Measurements from ENCODE around the gene GOLGA2. TPM values are rescaled to one million over a fixed set of nuclear protein-coding genes. Genes with fewer than 3 reads are reported as not detected.

Gene GOLGA2
- total and polyA plus RNA-seq, 8 donors, result 37.9 to 105 (median 59.3) TPM

- H3K36me3 ChIP-seq, result no peaks in the 10 kb centered on the region
- FAIRE-seq, result peak; percentile 13
- intact Hi-C loops (cut with DNase I), result no loop called here
- WGBS, 2 donors, result 9 to 10% methylated on average over 47 of the region's 47 CpGs
- H3K9me3 ChIP-seq, result no peaks in the 10 kb centered on the region
- H3K4me1 ChIP-seq, result peaks cover 15 to 23% (median 20%) of the 10 kb centered on the region in 3 donors
- peak overlapping the region in 2 of 4 donors; percentile 34 to 47 for H3K27ac ChIP-seq
- peak; percentile 89 to 94 (median 92) for ATAC-seq
- peak overlapping the region in 3 of 4 donors; percentile 10 to 45 (median 17) for H3K4me3 ChIP-seq
- TF ChIP-seq CTCF (IDR thresholded peaks at IDR 0.05), result peak in 1 of 4 donors; percentile 8
- peak; percentile 94 to 99 (median 98) for DNase-seq
- H3K27me3 ChIP-seq, result no peaks in the 10 kb centered on the region
Measured at GRCh38 chr9:128218518-128219389, 57.1 kb downstream of the GOLGA2 start.

DNA sequence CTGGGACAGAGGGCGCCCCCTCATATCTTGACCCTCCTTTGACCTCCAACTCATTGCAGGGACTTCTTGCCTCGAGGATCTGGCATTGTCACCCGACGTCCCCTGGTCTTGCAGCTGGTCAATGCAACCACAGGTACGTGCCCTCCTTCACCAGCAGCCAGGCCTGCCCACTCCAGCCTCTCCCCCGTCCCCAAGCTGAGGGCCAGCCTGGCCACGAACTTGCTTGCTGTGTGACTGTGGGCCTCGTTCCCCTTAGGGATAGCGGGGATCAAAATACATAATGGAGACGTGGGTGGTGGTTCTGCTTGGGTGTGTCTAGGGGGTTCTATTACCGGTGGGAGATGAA lies 57.7 kb downstream of the GOLGA2 start:
- peak overlapping the region in 3 of 4 donors; percentile 10 to 45 (median 17) for H3K4me3 ChIP-seq
- peaks cover 16 to 23% (median 20%) of the 10 kb centered on the region in 3 donors for H3K4me1 ChIP-seq
- intact Hi-C loops (cut with DNase I), result no loop called here
- peak overlapping the region in 2 of 4 donors; percentile 34 to 47 for H3K27ac ChIP-seq
- WGBS, 2 donors, result 52 to 53% methylated on average over 11 of the region's 11 CpGs
- no peaks in the 10 kb centered on the region for H3K9me3 ChIP-seq
- FAIRE-seq (no peak), ATAC-seq (peak in 1 of 4 donors; percentile 0), DNase-seq (peak in 2 of 6 donors; percentile 56 to 57)
- no peak for TF ChIP-seq CTCF (IDR thresholded peaks at IDR 0.05)
- H3K36me3 ChIP-seq, result no peaks in the 10 kb centered on the region
- H3K27me3 ChIP-seq, result no peaks in the 10 kb centered on the region

DNA sequence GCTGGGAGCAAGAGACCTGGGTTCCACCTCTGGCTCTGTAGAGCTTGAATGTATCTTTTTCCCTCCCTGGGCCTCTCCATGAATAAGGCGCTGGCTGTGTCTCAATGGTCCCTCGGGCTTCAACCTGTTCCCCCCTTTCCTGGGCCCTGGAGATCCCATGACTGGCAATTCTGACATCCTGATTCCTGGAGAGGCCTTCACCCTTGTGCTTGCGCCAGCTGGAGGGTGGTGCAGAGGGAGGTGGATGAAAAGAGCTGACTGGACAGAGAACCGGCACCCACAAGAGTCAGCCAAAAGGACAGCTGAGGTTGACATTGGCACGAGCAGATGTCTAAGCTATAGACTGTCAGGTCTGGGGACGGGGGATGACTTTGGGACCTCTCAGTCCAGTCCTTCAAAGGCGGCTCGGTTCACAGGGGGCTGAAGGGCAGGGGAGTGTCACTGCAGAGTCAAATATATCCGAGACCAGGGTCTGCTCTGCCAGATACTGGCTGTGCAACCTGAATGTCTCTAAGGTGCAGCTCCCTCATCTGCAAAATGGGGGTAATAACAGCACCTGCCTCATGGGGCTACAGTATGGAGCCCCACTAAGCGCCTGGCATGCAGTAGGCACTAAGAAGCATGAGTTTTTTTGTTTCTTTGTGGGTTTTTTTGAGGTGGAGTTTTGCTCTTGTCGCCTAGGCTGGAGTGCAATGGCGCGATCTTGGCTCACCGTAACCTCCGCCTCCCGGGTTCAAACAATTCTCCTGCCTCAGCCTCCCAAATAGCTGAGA lies 58.8 kb downstream of the GOLGA2 start:
- H3K36me3 ChIP-seq, result no peaks in the 10 kb centered on the region
- intact Hi-C loops (cut with DNase I), result no loop called here
- DNase-seq (peak in 2 of 6 donors; percentile 22 to 45), FAIRE-seq (no peak), ATAC-seq (no peak)
- 81 to 87% methylated on average over 16 of the region's 16 CpGs for WGBS, 2 donors
- TF ChIP-seq CTCF (IDR thresholded peaks at IDR 0.05), result no peak
- no peaks in the 10 kb centered on the region for H3K27me3 ChIP-seq
- H3K4me1 ChIP-seq, result peaks cover 16 to 28% (median 20%) of the 10 kb centered on the region in 3 donors
- H3K27ac ChIP-seq, result no peak overlapping the region
- H3K9me3 ChIP-seq, result no peaks in the 10 kb centered on the region
- H3K4me3 ChIP-seq, result no peak overlapping the region

DNA sequence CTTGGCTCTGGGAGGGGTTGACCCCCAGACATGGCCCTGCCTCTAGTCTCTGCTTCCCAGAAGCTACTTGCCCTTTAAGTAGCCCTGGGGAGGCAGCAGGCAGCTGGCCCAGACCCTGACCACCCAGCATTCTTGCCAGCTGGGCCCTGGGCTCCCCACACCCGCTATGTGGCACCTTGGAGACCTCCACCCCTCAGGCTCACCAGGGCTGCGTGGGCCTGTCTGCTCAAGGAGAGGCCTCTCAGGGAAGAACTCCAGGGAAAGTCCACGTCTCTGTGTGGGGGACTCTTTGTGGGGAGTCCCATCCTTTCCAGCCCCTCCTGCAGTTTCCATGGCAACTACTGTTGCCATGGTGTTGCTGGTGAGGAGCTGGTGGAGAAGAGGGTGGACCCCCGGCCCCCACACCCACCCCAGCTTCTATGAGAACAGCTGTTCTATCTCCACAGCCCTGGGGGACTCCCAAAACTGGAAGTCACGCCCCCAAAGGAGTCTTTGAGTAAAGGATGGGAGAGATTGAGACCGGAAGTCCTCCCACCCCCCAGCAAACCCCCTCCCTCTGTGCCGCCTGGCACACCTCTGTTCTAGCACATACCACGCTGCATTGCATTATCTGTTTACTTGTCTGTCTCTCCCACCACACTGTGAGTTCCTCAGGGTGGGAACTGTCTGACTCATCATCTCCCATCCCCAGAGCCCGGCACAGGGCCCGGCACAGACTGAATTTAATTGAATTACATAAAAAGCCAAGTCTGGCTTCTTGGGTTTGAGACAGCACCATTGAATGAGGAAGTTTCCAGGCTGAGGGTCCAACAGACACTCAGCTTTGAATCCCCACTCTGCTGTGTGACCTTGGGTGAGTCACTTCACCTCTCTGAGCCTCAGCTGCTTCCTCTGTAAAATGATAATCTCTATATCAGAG lies 60.1 kb downstream of the GOLGA2 start:
- WGBS, 2 donors, result 80 to 86% methylated on average over 10 of the region's 10 CpGs
- Histone ChIP-seq H3K36me3 (no peaks in the 10 kb centered on the region), H3K4me3 (no peak overlapping the region), H3K27me3 (no peaks in the 10 kb centered on the region), H3K4me1 (peaks cover 16 to 40% (median 20%) of the 10 kb centered on the region in 3 donors), H3K27ac (peak overlapping the region; percentile 75 to 90 (median 81)), H3K9me3 (no peaks in the 10 kb centered on the region)
- DNase-seq (peak in 2 of 6 donors; percentile 28 to 48), ATAC-seq (no peak), FAIRE-seq (no peak)
- intact Hi-C loops (cut with DNase I), result no loop called here
- TF ChIP-seq CTCF (IDR thresholded peaks at IDR 0.05), result no peak

All from pancreas (tissue), 10 donors.